Activated CD8-positive, alpha-beta memory T cell treated with anti-CD3 and anti-CD28 coated beads for 1 hour (primary cell): ENCODE data around the gene MAN1C1.
"Not testable (repeated sequence)": the region's sequence is repeated elsewhere in the genome, so short reads cannot be mapped to it uniquely, and the experiment has no call there.

ENCODE experiments used
- DNase-seq, 2 donors: peaks; one replicate each; pipeline ENCODE4 v3.0.0-alpha.2; 2020; ENCODE audit warnings: low read depth in 1 of 2; ENCODE audit errors: extremely low read depth in 1 of 2

MAN1C1 gene

GRCh38 chr1:25695090-25695770 lies 78.6 kb downstream of the MAN1C1 start:
- no peak for DNase-seq

- DNase-seq, result no peak
These were observed 79.2 kb downstream of the MAN1C1 start for GRCh38 chr1:25695771-25696311.

- DNase-seq, result not testable (repeated sequence)
These were observed 80.1 kb downstream of the MAN1C1 start for GRCh38 chr1:25696643-25697042.

- DNase-seq, result no peak
These were observed 81.0 kb downstream of the MAN1C1 start for GRCh38 chr1:25697435-25698217.

GRCh38 chr1:25698252-25698651 lies 81.7 kb downstream of the MAN1C1 start:
- DNase-seq, result no peak

- DNase-seq, result not testable (repeated sequence)
These were observed 82.5 kb downstream of the MAN1C1 start for GRCh38 chr1:25699059-25699458.

GRCh38 chr1:25699500-25700143 lies 83.0 kb downstream of the MAN1C1 start:
- no peak for DNase-seq

GRCh38 chr1:25700144-25700523 lies 83.5 kb downstream of the MAN1C1 start:
- no peak for DNase-seq

GRCh38 chr1:25700626-25701025 lies 84.0 kb downstream of the MAN1C1 start:
- no peak for DNase-seq

GRCh38 chr1:25701030-25701785 lies 84.6 kb downstream of the MAN1C1 start:
- DNase-seq, result no peak

- no peak for DNase-seq
These were observed 85.6 kb downstream of the MAN1C1 start for GRCh38 chr1:25702101-25702775.

- DNase-seq, result no peak
These were observed 86.5 kb downstream of the MAN1C1 start for GRCh38 chr1:25703041-25703440.

GRCh38 chr1:25703671-25704266 lies 87.2 kb downstream of the MAN1C1 start:
- DNase-seq, result no peak

GRCh38 chr1:25704267-25704691 lies 87.7 kb downstream of the MAN1C1 start:
- no peak for DNase-seq

- DNase-seq, result no peak
These were observed 89.1 kb downstream of the MAN1C1 start for GRCh38 chr1:25705699-25706098.

GRCh38 chr1:25706146-25707089 lies 89.8 kb downstream of the MAN1C1 start:
- no peak for DNase-seq

GRCh38 chr1:25707280-25708016 lies 90.9 kb downstream of the MAN1C1 start:
- no peak for DNase-seq
